Muscle of leg (tissue), 11 donors: ENCODE results near the gene ARHGAP27. TPM values are rescaled to one million over a fixed set of nuclear protein-coding genes. Genes with fewer than 3 reads are reported as not detected.
A peak's percentile ranks its signal among the peaks of the same experiment; 100 is the strongest.

Experiments
- DNase-seq: peaks from one replicate; pipeline ENCODE4 v3.0.0; 2013
- H3K27ac ChIP-seq: one replicate; pipeline ENCODE4 v1.5.1; 2013; ENCODE audit warnings: mild to moderate bottlenecking, low read length, control low read depth
- H3K27me3 ChIP-seq: one replicate; pipeline ENCODE4 v1.6.1; 2013; ENCODE audit warnings: low read length; ENCODE audit not compliant: control insufficient read depth, insufficient read depth
- H3K36me3 ChIP-seq: one replicate; pipeline ENCODE4 v1.6.1; 2013; ENCODE audit warnings: low read length; ENCODE audit not compliant: control insufficient read depth, insufficient read depth
- H3K4me1 ChIP-seq: one replicate; pipeline ENCODE4 v1.6.1; 2013; ENCODE audit warnings: low read length; ENCODE audit not compliant: control insufficient read depth, insufficient read depth
- H3K4me3 ChIP-seq: one replicate; pipeline ENCODE4 v1.5.1; 2013; ENCODE audit warnings: low read length, control low read depth
- H3K9me3 ChIP-seq: replicated peaks from 2 replicates; pipeline ENCODE4 v1.6.1; 2013; ENCODE audit warnings: low read depth, low read length; ENCODE audit not compliant: control insufficient read depth
- WGBS: methylation state at CpG from one replicate; pipeline ENCODE4 v1.1.5; 2013; ENCODE audit warnings: missing lambda C conversion rate; ENCODE audit not compliant: insufficient coverage; 5-methylcytosine and 5-hydroxymethylcytosine counted together
- polyA plus RNA-seq, 8 donors: library from polyadenylated mRNA; unstranded; fragments of 120-200 nt; gene quantifications; one replicate each; pipeline versions ENCODE4 v1.2.1 to v1.2.3, GENCODE V29; 2013; ENCODE audit warnings: inconsistent platforms in 1 of 8, low replicate concordance in 1 of 8; ENCODE audit not compliant: insufficient read length in 8 of 8, insufficient read depth in 1 of 8
- total RNA-seq: library from RNA; stranded (reverse); fragments of 120-200 nt; gene quantifications from one replicate; pipeline ENCODE4 v1.2.4, GENCODE V29; 2013

ARHGAP27 gene
- total and polyA plus RNA-seq, 9 donors = 7.1 to 19.0 (median 9.8) TPM

GRCh38 chr17:45372325-45372869 is 60.3 kb downstream of the ARHGAP27 start:
- no peaks in the 10 kb centered on the region for H3K9me3 ChIP-seq
- peak overlapping the region; percentile 79 for H3K27ac ChIP-seq
- 90% methylated on average over 8 of the region's 8 CpGs for WGBS
- no peak overlapping the region for H3K4me3 ChIP-seq
- peaks cover 3% of the 10 kb centered on the region for H3K27me3 ChIP-seq
- peaks cover 28% of the 10 kb centered on the region for H3K4me1 ChIP-seq
- no peaks in the 10 kb centered on the region for H3K36me3 ChIP-seq
- DNase-seq = no peak

- H3K4me3 ChIP-seq = peak overlapping the region; percentile 17
- no peaks in the 10 kb centered on the region for H3K9me3 ChIP-seq
- peaks cover 28% of the 10 kb centered on the region for H3K4me1 ChIP-seq
- H3K27me3 ChIP-seq = peaks cover 3% of the 10 kb centered on the region
- WGBS = 2% methylated on average over 37 of the region's 55 CpGs
- no peaks in the 10 kb centered on the region for H3K36me3 ChIP-seq
- H3K27ac ChIP-seq = peak overlapping the region; percentile 79
- DNase-seq = peak; percentile 84
Observed at GRCh38 chr17:45371414-45372324, 61.0 kb downstream of the ARHGAP27 start.

GRCh38 chr17:45370949-45371413 is 61.7 kb downstream of the ARHGAP27 start:
- Histone ChIP-seq H3K27ac (no peak overlapping the region), H3K4me1 (peaks cover 26% of the 10 kb centered on the region), H3K27me3 (peaks cover 3% of the 10 kb centered on the region), H3K4me3 (no peak overlapping the region), H3K36me3 (no peaks in the 10 kb centered on the region), H3K9me3 (no peaks in the 10 kb centered on the region)
- no peak for DNase-seq
- WGBS = 82% methylated on average over 5 of the region's 8 CpGs

- H3K4me3 ChIP-seq = no peak overlapping the region
- no peaks in the 10 kb centered on the region for H3K36me3 ChIP-seq
- no peak overlapping the region for H3K27ac ChIP-seq
- H3K9me3 ChIP-seq = no peaks in the 10 kb centered on the region
- H3K4me1 ChIP-seq = peaks cover 25% of the 10 kb centered on the region
- no peak for DNase-seq
- H3K27me3 ChIP-seq = peaks cover 3% of the 10 kb centered on the region
- no CpG with 5 or more reads among the region's 1 CpG for WGBS
Observed at GRCh38 chr17:45369421-45369820, 63.2 kb downstream of the ARHGAP27 start.

GRCh38 chr17:45368651-45369050 is 64.0 kb downstream of the ARHGAP27 start:
- H3K4me1 ChIP-seq = peaks cover 23% of the 10 kb centered on the region
- no peak for DNase-seq
- no peaks in the 10 kb centered on the region for H3K9me3 ChIP-seq
- H3K27me3 ChIP-seq = peaks cover 3% of the 10 kb centered on the region
- no peak overlapping the region for H3K27ac ChIP-seq
- no peak overlapping the region for H3K4me3 ChIP-seq
- H3K36me3 ChIP-seq = no peaks in the 10 kb centered on the region

- Histone ChIP-seq H3K9me3 (no peaks in the 10 kb centered on the region), H3K4me1 (peaks cover 18% of the 10 kb centered on the region), H3K27me3 (peaks cover 10% of the 10 kb centered on the region), H3K36me3 (no peaks in the 10 kb centered on the region), H3K27ac (no peak overlapping the region), H3K4me3 (no peak overlapping the region)
- DNase-seq = no peak
- WGBS = 92% methylated on average over 5 of the region's 7 CpGs
Observed at GRCh38 chr17:45367216-45367615, 65.5 kb downstream of the ARHGAP27 start.

- Histone ChIP-seq H3K27me3 (peaks cover 12% of the 10 kb centered on the region), H3K9me3 (no peaks in the 10 kb centered on the region), H3K27ac (no peak overlapping the region), H3K4me3 (no peak overlapping the region), H3K36me3 (no peaks in the 10 kb centered on the region), H3K4me1 (peaks cover 13% of the 10 kb centered on the region)
- no peak for DNase-seq
- WGBS = 71% methylated on average over 3 of the region's 6 CpGs
Observed at GRCh38 chr17:45366691-45367090, 66.0 kb downstream of the ARHGAP27 start.

- no peak overlapping the region for H3K27ac ChIP-seq
- DNase-seq = no peak
- peaks cover 12% of the 10 kb centered on the region for H3K27me3 ChIP-seq
- H3K4me1 ChIP-seq = peaks cover 7% of the 10 kb centered on the region
- 80% methylated on average over 2 of the region's 3 CpGs for WGBS
- H3K9me3 ChIP-seq = no peaks in the 10 kb centered on the region
- no peak overlapping the region for H3K4me3 ChIP-seq
- H3K36me3 ChIP-seq = no peaks in the 10 kb centered on the region
Observed at GRCh38 chr17:45366049-45366448, 66.6 kb downstream of the ARHGAP27 start.

GRCh38 chr17:45364531-45365390 is 67.9 kb downstream of the ARHGAP27 start:
- Histone ChIP-seq H3K36me3 (no peaks in the 10 kb centered on the region), H3K27me3 (peaks cover 12% of the 10 kb centered on the region), H3K4me3 (no peak overlapping the region), H3K4me1 (peaks cover 6% of the 10 kb centered on the region), H3K9me3 (no peaks in the 10 kb centered on the region), H3K27ac (no peak overlapping the region)
- DNase-seq = peak; percentile 27
- WGBS = 22% methylated on average over 11 of the region's 17 CpGs

GRCh38 chr17:45363498-45363897 is 69.2 kb downstream of the ARHGAP27 start:
- no peaks in the 10 kb centered on the region for H3K36me3 ChIP-seq
- 80% methylated on average over 2 of the region's 3 CpGs for WGBS
- no peak overlapping the region for H3K4me3 ChIP-seq
- peaks cover 14% of the 10 kb centered on the region for H3K27me3 ChIP-seq
- no peaks in the 10 kb centered on the region for H3K9me3 ChIP-seq
- peaks cover 6% of the 10 kb centered on the region for H3K4me1 ChIP-seq
- no peak overlapping the region for H3K27ac ChIP-seq
- DNase-seq = no peak
